Measurements from ENCODE around the gene MAN1C1. TPM values are rescaled to one million over a fixed set of nuclear protein-coding genes. Genes with fewer than 3 reads are reported as not detected.

The MAN1C1 gene
- total RNA-seq, 2 donors from 2014 or later, result 4.4 to 10.9 TPM

- TF ChIP-seq POLR2A (IDR thresholded peaks at IDR 0.05) (no peak), CTCF (IDR thresholded peaks at IDR 0.05) (no peak)
- ATAC-seq (no peak), DNase-seq (no peak)
- Histone ChIP-seq H3K4me3 (no peak overlapping the region), H3K27me3 (no peaks in the 10 kb centered on the region), H3K36me3 (replicated peaks in 1 of 2; ENCODE audit: insufficient read depth in 1 of 2, low read depth in 2 of 2) (no peaks in the 10 kb centered on the region), H3K9me3 (no peaks in the 10 kb centered on the region), H3K27ac (no peak overlapping the region), H3K4me1 (peaks cover 15% of the 10 kb centered on the region)
- 66 to 69% methylated on average over 3 of the region's 3 CpGs for WGBS, 2 donors
- intact Hi-C loops (cut with DNase I), result loop anchor here (5.0 kb wide), 1 partner anchor 36 kb away; no protein-coding TSS in a partner anchor
Observed at GRCh38 chr1:25756215-25756614, 139.6 kb downstream of the MAN1C1 start.

GRCh38 chr1:25757151-25757845 lies 140.7 kb downstream of the MAN1C1 start:
- intact Hi-C loops (cut with DNase I), result loop anchor here (5.0 kb wide), 1 partner anchor 35 kb away; no protein-coding TSS in a partner anchor
- no peaks in the 10 kb centered on the region for H3K9me3 ChIP-seq
- H3K4me1 ChIP-seq, result peaks cover 15% of the 10 kb centered on the region
- DNase-seq, result no peak
- TF ChIP-seq CTCF (IDR thresholded peaks at IDR 0.05) (no peak), POLR2A (IDR thresholded peaks at IDR 0.05) (no peak)
- no peaks in the 10 kb centered on the region for H3K27me3 ChIP-seq
- ATAC-seq, result no peak
- no peaks in the 10 kb centered on the region for H3K36me3 ChIP-seq (replicated peaks in 1 of 2; ENCODE audit: insufficient read depth in 1 of 2, low read depth in 2 of 2)
- 73 to 75% methylated on average over 11 to 12 of the region's 12 CpGs for WGBS, 2 donors
- no peak overlapping the region for H3K27ac ChIP-seq
- no peak overlapping the region for H3K4me3 ChIP-seq

- Histone ChIP-seq H3K4me1 (peaks cover 15% of the 10 kb centered on the region), H3K9me3 (no peaks in the 10 kb centered on the region), H3K27ac (no peak overlapping the region), H3K27me3 (no peaks in the 10 kb centered on the region), H3K4me3 (no peak overlapping the region), H3K36me3 (replicated peaks in 1 of 2; ENCODE audit: insufficient read depth in 1 of 2, low read depth in 2 of 2) (no peaks in the 10 kb centered on the region)
- DNase-seq, result no peak
- WGBS, 2 donors, result 52 to 83% methylated on average over 5 of the region's 5 CpGs
- no peak for ATAC-seq
- TF ChIP-seq POLR2A (IDR thresholded peaks at IDR 0.05) (no peak), CTCF (IDR thresholded peaks at IDR 0.05) (no peak)
- intact Hi-C loops (cut with DNase I), result loop anchor here (5.0 kb wide), 1 partner anchor 34 kb away; no protein-coding TSS in a partner anchor
Observed at GRCh38 chr1:25757846-25758185, 141.2 kb downstream of the MAN1C1 start.

- TF ChIP-seq POLR2A (IDR thresholded peaks at IDR 0.05) (no peak), CTCF (IDR thresholded peaks at IDR 0.05) (peak; percentile 19 to 85 (median 68))
- no peak overlapping the region for H3K4me3 ChIP-seq
- peak; percentile 67 to 80 (median 72) for DNase-seq
- intact Hi-C loops (cut with DNase I), result loop anchor here (5.0 kb wide), 1 partner anchor 34 kb away; no protein-coding TSS in a partner anchor
- ATAC-seq, result peak; percentile 79
- peaks cover 15% of the 10 kb centered on the region for H3K4me1 ChIP-seq
- no peaks in the 10 kb centered on the region for H3K9me3 ChIP-seq
- WGBS, 2 donors, result 66 to 67% methylated on average over 13 to 15 of the region's 15 CpGs
- H3K36me3 ChIP-seq (replicated peaks in 1 of 2; ENCODE audit: insufficient read depth in 1 of 2, low read depth in 2 of 2), result no peaks in the 10 kb centered on the region
- no peaks in the 10 kb centered on the region for H3K27me3 ChIP-seq
- no peak overlapping the region for H3K27ac ChIP-seq
Observed at GRCh38 chr1:25758466-25759070, 142.0 kb downstream of the MAN1C1 start.

Data from body of pancreas (tissue), 4 donors.